H1 (cell line): ENCODE results near the gene ARHGAP24. TPM values are rescaled to one million over a fixed set of nuclear protein-coding genes. Genes with fewer than 3 reads are reported as not detected.

Experiments used
- CTCF ChIA-PET: fragments of 300-600 bp; sonication (Branson Sonifier 250); formaldehyde crosslinking; loops from one replicate; lab custom pipeline; 2021; ENCODE audit not compliant: partially characterized antibody; lab: Charles Lee
- POLR2A ChIA-PET: fragments of 300-600 bp; sonication (Branson Sonifier 250); formaldehyde crosslinking; loops from one replicate; lab custom pipeline; 2021; ENCODE audit warnings: inconsistent platforms; ENCODE audit not compliant: partially characterized antibody; lab: Charles Lee
- DNase-seq, 2 experiments: peaks; one replicate each; pipeline versions ENCODE4 v3.0.0 to v3.0.0-alpha.2; 2010 to 2022; ENCODE audit warnings: low spot score in 2 of 2, low read depth in 1 of 2, mixed read lengths in 1 of 2
- FAIRE-seq: peaks from 2 replicates; lab custom pipeline; 2011; peaks lifted over from hg19 to GRCh38; lab: Jason Lieb, UNC
- H2AFZ ChIP-seq: 2 replicates; pipeline ENCODE4 v1.8.1; 2012; ENCODE audit warnings: low read length, inconsistent platforms
- H2AK5ac ChIP-seq: 2 replicates; pipeline ENCODE4 v1.6.1; 2013; ENCODE audit warnings: low read depth, low read length
- H2BK120ac ChIP-seq: replicated peaks from 2 replicates; pipeline ENCODE3; 2013; ENCODE audit warnings: low read depth, low read length, inconsistent platforms
- H2BK12ac ChIP-seq: 2 replicates; pipeline ENCODE4 v1.6.1; 2013; ENCODE audit warnings: low read depth, low read length
- H2BK15ac ChIP-seq: 2 replicates; pipeline ENCODE4 v1.6.1; 2013; ENCODE audit warnings: low read length
- H2BK20ac ChIP-seq: 2 replicates; pipeline ENCODE4 v1.6.1; 2013; ENCODE audit warnings: low read length
- H2BK5ac ChIP-seq: 2 replicates; pipeline ENCODE4 v1.6.1; 2013; ENCODE audit warnings: low read depth, low read length
- H3K14ac ChIP-seq: 2 replicates; pipeline ENCODE4 v1.6.1; 2013; ENCODE audit warnings: inconsistent platforms; ENCODE audit not compliant: insufficient read length
- H3K18ac ChIP-seq: 2 replicates; pipeline ENCODE4 v1.6.1; 2013; ENCODE audit warnings: low read length; ENCODE audit errors: extremely low read depth
- H3K23ac ChIP-seq: 2 replicates; pipeline ENCODE4 v1.6.1; 2013; ENCODE audit warnings: inconsistent platforms; ENCODE audit not compliant: insufficient read length
- H3K23me2 ChIP-seq: 2 replicates; pipeline ENCODE4 v1.6.1; 2013; ENCODE audit warnings: low read depth, low read length
- H3K27ac ChIP-seq: 2 replicates; pipeline ENCODE4 v1.6.1; 2011; ENCODE audit warnings: low read depth, low read length, inconsistent platforms
- H3K27me3 ChIP-seq, 4 experiments: replicated peaks in 1 of 4; 1 replicate in 1 of 4; 2 replicates in 3 of 4; pipeline versions ENCODE4 v1.6.1 to v1.8.1; 2011 to 2013; ENCODE audit warnings: low read length in 3 of 4, mild to moderate bottlenecking in 3 of 4, inconsistent platforms in 2 of 4, mixed read lengths in 2 of 4, moderate library complexity in 1 of 4; ENCODE audit not compliant: control insufficient read depth in 3 of 4, insufficient read depth in 3 of 4; ENCODE audit errors: extremely low read depth in 1 of 4
- H3K36me3 ChIP-seq, 4 experiments: 2 replicates each; pipeline versions ENCODE4 v1.6.1 to v1.8.1; 2011 to 2013; ENCODE audit warnings: mild to moderate bottlenecking in 4 of 4, low read length in 3 of 4, moderate library complexity in 2 of 4, control low read depth in 1 of 4, inconsistent platforms in 1 of 4; ENCODE audit not compliant: insufficient read depth in 4 of 4, control insufficient read depth in 2 of 4
- H3K4ac ChIP-seq: replicated peaks from 2 replicates; pipeline ENCODE3; 2013; ENCODE audit warnings: low read length, low read depth, mixed read lengths, inconsistent platforms; ENCODE audit not compliant: insufficient read length
- H3K4me1 ChIP-seq, 4 experiments: replicated peaks in 1 of 4; 1 replicate in 1 of 4; 2 replicates in 3 of 4; pipeline versions ENCODE4 v1.6.1 to v1.8.1; 2011 to 2013; ENCODE audit warnings: low read length in 3 of 4, inconsistent platforms in 2 of 4, mixed read lengths in 1 of 4; ENCODE audit not compliant: insufficient read depth in 4 of 4, control insufficient read depth in 3 of 4
- H3K4me2 ChIP-seq, 2 experiments: 2 replicates each; pipeline versions ENCODE4 v1.6.1 to v1.8.1; 2011 to 2013; ENCODE audit warnings: low read depth in 2 of 2, low read length in 2 of 2, control low read depth in 1 of 2, inconsistent platforms in 1 of 2, mild to moderate bottlenecking in 1 of 2; ENCODE audit not compliant: insufficient read depth in 1 of 2
- H3K4me3 ChIP-seq, 4 experiments: fragments of 200-600, 300-600 bp in 1 of 4; sonication (generic), shearing (Covaris generic), sonication (Bioruptor Twin) in 1 of 4; 2 replicates each; pipeline versions ENCODE4 v1.5.1 to v1.8.1; 2011 to 2016; ENCODE audit warnings: low read length in 4 of 4, low read depth in 3 of 4, control low read depth in 2 of 4, inconsistent platforms in 2 of 4, mild to moderate bottlenecking in 2 of 4, mixed read lengths in 1 of 4, moderate library complexity in 1 of 4; ENCODE audit not compliant: insufficient read depth in 2 of 4; ENCODE audit errors: extremely low read depth in 1 of 4
- H3K56ac ChIP-seq: replicated peaks from 2 replicates; pipeline ENCODE3; 2013; ENCODE audit warnings: low read depth, mild to moderate bottlenecking, mixed read lengths, low read length, inconsistent platforms; ENCODE audit not compliant: insufficient read length
- H3K79me1 ChIP-seq: 2 replicates; pipeline ENCODE4 v1.6.1; 2013; ENCODE audit warnings: low read depth, low read length, control low read depth
- H3K79me2 ChIP-seq, 2 experiments: 2 replicates each; pipeline versions ENCODE4 v1.6.1 to v1.8.1; 2012 to 2013; ENCODE audit warnings: low read length in 2 of 2, mild to moderate bottlenecking in 2 of 2, inconsistent platforms in 1 of 2; ENCODE audit not compliant: insufficient read depth in 2 of 2, control insufficient read depth in 1 of 2
- H3K9ac ChIP-seq, 4 experiments: replicated peaks in 1 of 4; 1 replicate in 1 of 4; 2 replicates in 3 of 4; pipeline versions ENCODE4 v1.6.1 to v1.8.1; 2011 to 2013; ENCODE audit warnings: low read depth in 3 of 4, low read length in 3 of 4, control low read depth in 2 of 4, mild to moderate bottlenecking in 2 of 4, moderate library complexity in 2 of 4, inconsistent platforms in 1 of 4; ENCODE audit errors: extremely low read depth in 1 of 4
- H3K9me3 ChIP-seq, 2 experiments: 2 replicates each; pipeline versions ENCODE4 v1.6.1 to v1.8.1; 2012 to 2013; ENCODE audit warnings: mild to moderate bottlenecking in 2 of 2, moderate library complexity in 2 of 2, control low read depth in 1 of 2, inconsistent platforms in 1 of 2, low read depth in 1 of 2, low read length in 1 of 2, mixed read lengths in 1 of 2; ENCODE audit not compliant: insufficient read depth in 2 of 2
- H4K20me1 ChIP-seq, 2 experiments: replicated peaks in 1 of 2; 2 replicates each; pipeline versions ENCODE3 to v1.8.1; 2011 to 2013; ENCODE audit warnings: inconsistent platforms in 2 of 2, low read length in 2 of 2, mild to moderate bottlenecking in 1 of 2; ENCODE audit not compliant: insufficient read depth in 2 of 2, control insufficient read depth in 1 of 2
- H4K5ac ChIP-seq: 2 replicates; pipeline ENCODE4 v1.6.1; 2013; ENCODE audit warnings: low read length, low read depth, mixed read lengths, inconsistent platforms; ENCODE audit not compliant: insufficient read length
- H4K8ac ChIP-seq: 2 replicates; pipeline ENCODE4 v1.8.0; 2013; ENCODE audit warnings: mild to moderate bottlenecking, moderate library complexity, low read length, inconsistent platforms; ENCODE audit not compliant: insufficient read depth; ENCODE audit errors: extremely low read depth
- H4K91ac ChIP-seq: replicated peaks from 2 replicates; pipeline ENCODE3; 2013; ENCODE audit warnings: low read length, mixed read lengths, inconsistent platforms; ENCODE audit not compliant: insufficient read length
- ASH2L ChIP-seq: fragments of 200-600, 300-600 bp; sonication (generic); IDR thresholded peaks from one replicate; pipeline ENCODE4 v1.7.1; 2017; ENCODE audit warnings: low read length
- CTBP2 ChIP-seq: IDR thresholded peaks from 2 replicates; pipeline ENCODE4 v1.7.0; 2011; ENCODE audit warnings: borderline replicate concordance, mild to moderate bottlenecking, moderate library complexity, mixed read lengths, low read length; ENCODE audit not compliant: insufficient read depth, insufficient read length
- JUN ChIP-seq: IDR thresholded peaks from 2 replicates; pipeline ENCODE4 v1.6.1; 2011; ENCODE audit warnings: low read depth, mild to moderate bottlenecking, improper control_type of control experiment, low read length
- JUND ChIP-seq: IDR thresholded peaks from 2 replicates; pipeline ENCODE4 v1.6.1; 2011; ENCODE audit warnings: mild to moderate bottlenecking, improper control_type of control experiment, low read length
- KDM1A ChIP-seq: fragments of 200-600, 300-600 bp; sonication (generic); IDR thresholded peaks from 2 replicates; pipeline ENCODE4 v1.7.1; 2016; ENCODE audit warnings: mild to moderate bottlenecking, low read length, borderline replicate concordance
- RAD21 ChIP-seq, 2 experiments: IDR thresholded peaks in 1 of 2; conservative IDR thresholded peaks in 1 of 2; 2 replicates each; pipeline ENCODE4 v1.6.1; 2011; ENCODE audit warnings: low read depth in 2 of 2, low read length in 2 of 2, improper control_type of control experiment in 1 of 2, inconsistent platforms in 1 of 2, mild to moderate bottlenecking in 1 of 2, moderate library complexity in 1 of 2
- RFX5 ChIP-seq: IDR thresholded peaks from 2 replicates; pipeline ENCODE4 v1.6.1; 2011; ENCODE audit warnings: low read depth, low read length, improper control_type of control experiment, borderline replicate concordance
- SAP30 ChIP-seq: fragments of 300-600 bp; sonication (generic); IDR thresholded peaks from 2 replicates; pipeline ENCODE4 v1.7.1; 2012; ENCODE audit warnings: low read length, moderate library complexity, mild to moderate bottlenecking, inconsistent platforms; ENCODE audit not compliant: insufficient read depth, insufficient replicate concordance
- SIN3A ChIP-seq, 2 experiments: IDR thresholded peaks in 1 of 2; conservative IDR thresholded peaks in 1 of 2; 2 replicates each; pipeline ENCODE4 v1.6.1; 2011 to 2012; ENCODE audit warnings: low read length in 2 of 2, improper control_type of control experiment in 1 of 2, low read depth in 1 of 2, mild to moderate bottlenecking in 1 of 2
- SP1 ChIP-seq: IDR thresholded peaks from 2 replicates; pipeline ENCODE4 v1.6.1; 2011; ENCODE audit warnings: low read depth, low read length
- TAF1 ChIP-seq: IDR thresholded peaks from 2 replicates; pipeline ENCODE4 v1.6.1; 2011; ENCODE audit warnings: mild to moderate bottlenecking, low read depth, low read length
- TCF12 ChIP-seq: IDR thresholded peaks from 2 replicates; pipeline ENCODE4 v1.6.1; 2011; ENCODE audit warnings: low read depth, mild to moderate bottlenecking, low read length
- TEAD4 ChIP-seq: IDR thresholded peaks from 2 replicates; pipeline ENCODE4 v1.6.1; 2012; ENCODE audit warnings: low read depth, low read length, inconsistent platforms, mixed read lengths
- WGBS, 2 experiments: shearing (Covaris generic) in 1 of 2; methylation state at CpG; one replicate each; pipeline versions ENCODE4 v1.1.6 to v1.1.7; 2013 to 2015; ENCODE audit warnings: low lambda C conversion rate in 2 of 2, mixed read lengths in 2 of 2, inconsistent platforms in 1 of 2, low coverage in 1 of 2, missing lambda C conversion rate in 1 of 2; ENCODE audit not compliant: insufficient replicate concordance in 2 of 2, insufficient coverage in 1 of 2, insufficient read length in 1 of 2; ENCODE audit errors: extremely low coverage in 1 of 2, missing lambda C conversion rate in 1 of 2; 5-methylcytosine and 5-hydroxymethylcytosine counted together
- polyA plus RNA-seq, 7 experiments: library from polyadenylated mRNA; depleted of rRNA in 3 of 7; stranded (reverse) in 5 of 7; unstranded in 2 of 7; fragments of >200 nt in 5 of 7; fragments of 200-250 nt in 2 of 7; gene quantifications; 1 replicate in 5 of 7; 2 replicates in 1 of 7; 4 replicates in 1 of 7; pipeline versions ENCODE4 v1.2.1 to v1.2.3, GENCODE V29; 2011 to 2013; ENCODE audit warnings: missing spikeins in 2 of 7, mixed read lengths in 2 of 7
- total RNA-seq: library from RNA; stranded (reverse); fragmentation: NEBNext Ultra II Directional; extraction: Animal tissue kit (Norgen Biotek cat#: 25700); gene quantifications from 2 replicates; pipeline ENCODE4 v1.2.1, GENCODE V29; 2021
- TF ChIP-seq, protein P1 (sequence below): IDR thresholded peaks from 2 replicates; pipeline ENCODE4 v1.6.1; 2012; ENCODE audit warnings: inconsistent platforms

Gene ARHGAP24
- total and polyA plus RNA-seq, 2 of the 8 experiments (the other 6 are each of a cell fraction or from before 2014, with no cell fraction given): 0.08 to 0.50 TPM

DNA sequence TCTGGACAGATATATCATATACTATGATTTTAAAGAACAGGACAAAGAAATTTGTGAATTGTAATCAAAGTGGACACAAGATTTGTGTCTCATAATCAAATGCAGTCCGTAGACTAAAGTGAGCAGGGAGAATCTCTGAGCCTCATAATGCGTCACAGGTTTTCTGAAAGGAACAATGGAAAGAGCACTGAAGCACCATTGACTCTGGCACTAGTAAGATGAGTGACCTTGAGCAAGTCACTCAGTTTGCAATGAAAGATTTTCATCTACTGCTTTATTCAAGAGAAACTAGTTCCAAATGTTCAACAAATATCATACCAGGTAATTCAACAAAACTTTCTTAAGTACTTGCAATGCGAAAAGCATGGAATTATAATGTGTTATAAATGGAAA, 569.6 kb downstream of the ARHGAP24 start:
- FAIRE-seq: no peak
- H3K18ac ChIP-seq: no peak overlapping the region
- WGBS, 2 experiments: 58% methylated on average over 3 of the region's 3 CpGs; no CpG with 5 or more reads in 1 of the 2 experiments

More for the DNA sequence above, 569.6 kb downstream of the ARHGAP24 start:
- Histone ChIP-seq H3K23me2 (no peaks in the 10 kb centered on the region), H2BK5ac (no peak overlapping the region), H2BK20ac (no peak overlapping the region), H3K27ac (no peak overlapping the region), H4K8ac (no peak overlapping the region), H3K79me1 (no peaks in the 10 kb centered on the region), H3K23ac (no peak overlapping the region), H3K9me3 (peaks cover 0 to 2% of the 10 kb centered on the region in 2 experiments; a peak in 1 of 4 replicates), H4K5ac (no peak overlapping the region), H3K4ac (no peak overlapping the region), H3K14ac (no peak overlapping the region), H2BK12ac (no peak overlapping the region), H3K79me2 (no peaks in the 10 kb centered on the region), H2AK5ac (no peak overlapping the region)
- TF ChIP-seq JUND: no peak
- no peak for TF ChIP-seq SIN3A (conservative IDR thresholded peaks at IDR 0.05 in 1 of 2, IDR thresholded peaks at IDR 0.05 in 1 of 2; ENCODE audit: low read depth in 1 of 2, low read length in 2 of 2)
- no peak for TF ChIP-seq TEAD4
- TF ChIP-seq ASH2L: no peak
- TF ChIP-seq CTBP2: no peak
- no peak for TF ChIP-seq KDM1A
- no peak for TF ChIP-seq TCF12
- no peak for TF ChIP-seq JUN
- no peak for TF ChIP-seq SP1
- no peak for TF ChIP-seq RAD21 (IDR thresholded peaks at IDR 0.05 in 1 of 2, conservative IDR thresholded peaks at IDR 0.05 in 1 of 2; ENCODE audit: low read depth in 2 of 2, low read length in 2 of 2)
- TF ChIP-seq SAP30: no peak
- TF ChIP-seq, protein P1, sequence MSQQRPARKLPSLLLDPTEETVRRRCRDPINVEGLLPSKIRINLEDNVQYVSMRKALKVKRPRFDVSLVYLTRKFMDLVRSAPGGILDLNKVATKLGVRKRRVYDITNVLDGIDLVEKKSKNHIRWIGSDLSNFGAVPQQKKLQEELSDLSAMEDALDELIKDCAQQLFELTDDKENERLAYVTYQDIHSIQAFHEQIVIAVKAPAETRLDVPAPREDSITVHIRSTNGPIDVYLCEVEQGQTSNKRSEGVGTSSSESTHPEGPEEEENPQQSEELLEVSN: no peak
- no peak for TF ChIP-seq RFX5
- no peak for TF ChIP-seq TAF1
- TF ChIP-seq, all 59 proteins: peak for 0
- Histone ChIP-seq H4K91ac (no peak overlapping the region), H4K20me1 (no peaks in the 10 kb centered on the region), H3K36me3 (no peaks in the 10 kb centered on the region), H2BK120ac (no peak overlapping the region), H3K4me3 (no peak overlapping the region), H3K27me3 (no peaks in the 10 kb centered on the region), H3K4me2 (no peak overlapping the region), H2BK15ac (no peak overlapping the region), H3K4me1 (no peaks in the 10 kb centered on the region), H2AFZ (no peak overlapping the region), H3K9ac (no peak overlapping the region), H3K56ac (no peak overlapping the region)
- ChIA-PET POLR2A (no interaction called here), CTCF (interaction anchor here (0.6 to 3.1 kb wide), 18 partner anchors 9 to 289 kb away, joined by 3 to 12 read pairs (median 3); no protein-coding TSS in a partner anchor)
- no peak for DNase-seq
